ENCODE data around the gene WWTR1.

WWTR1 gene

DNA sequence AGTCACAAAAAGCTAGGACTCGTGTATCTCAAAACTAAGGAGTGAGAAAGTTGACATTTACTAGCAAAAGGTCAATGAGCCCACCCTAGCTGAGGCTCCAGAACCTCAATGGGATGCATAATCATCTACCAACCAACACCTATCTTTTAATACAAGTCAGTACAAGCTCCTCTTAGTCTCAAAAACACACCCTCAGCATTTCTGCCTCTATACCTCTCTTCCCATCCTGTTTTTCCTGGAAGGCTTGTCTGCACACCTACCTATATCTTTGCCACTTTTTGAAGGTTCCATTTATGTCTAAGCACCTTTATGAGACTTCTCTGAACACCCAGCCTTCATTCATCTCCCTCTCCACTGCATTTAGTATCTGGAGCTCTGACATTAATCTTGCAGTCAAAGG is 10.0 kb downstream of the WWTR1 start:
- DNase-seq (ENCODE audit: low spot score): no peak
- in situ Hi-C loops (cut with MboI; ENCODE audit: low pct_unique_long_range_greater_than_20kb, low sequenced_read_pairs, unreplicated experiment): no loop called here
- TF ChIP-seq, protein P1, sequence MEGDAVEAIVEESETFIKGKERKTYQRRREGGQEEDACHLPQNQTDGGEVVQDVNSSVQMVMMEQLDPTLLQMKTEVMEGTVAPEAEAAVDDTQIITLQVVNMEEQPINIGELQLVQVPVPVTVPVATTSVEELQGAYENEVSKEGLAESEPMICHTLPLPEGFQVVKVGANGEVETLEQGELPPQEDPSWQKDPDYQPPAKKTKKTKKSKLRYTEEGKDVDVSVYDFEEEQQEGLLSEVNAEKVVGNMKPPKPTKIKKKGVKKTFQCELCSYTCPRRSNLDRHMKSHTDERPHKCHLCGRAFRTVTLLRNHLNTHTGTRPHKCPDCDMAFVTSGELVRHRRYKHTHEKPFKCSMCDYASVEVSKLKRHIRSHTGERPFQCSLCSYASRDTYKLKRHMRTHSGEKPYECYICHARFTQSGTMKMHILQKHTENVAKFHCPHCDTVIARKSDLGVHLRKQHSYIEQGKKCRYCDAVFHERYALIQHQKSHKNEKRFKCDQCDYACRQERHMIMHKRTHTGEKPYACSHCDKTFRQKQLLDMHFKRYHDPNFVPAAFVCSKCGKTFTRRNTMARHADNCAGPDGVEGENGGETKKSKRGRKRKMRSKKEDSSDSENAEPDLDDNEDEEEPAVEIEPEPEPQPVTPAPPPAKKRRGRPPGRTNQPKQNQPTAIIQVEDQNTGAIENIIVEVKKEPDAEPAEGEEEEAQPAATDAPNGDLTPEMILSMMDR (IDR thresholded peaks at IDR 0.05; ENCODE audit: extremely low read depth, insufficient read depth, missing control alignments): no peak

DNA sequence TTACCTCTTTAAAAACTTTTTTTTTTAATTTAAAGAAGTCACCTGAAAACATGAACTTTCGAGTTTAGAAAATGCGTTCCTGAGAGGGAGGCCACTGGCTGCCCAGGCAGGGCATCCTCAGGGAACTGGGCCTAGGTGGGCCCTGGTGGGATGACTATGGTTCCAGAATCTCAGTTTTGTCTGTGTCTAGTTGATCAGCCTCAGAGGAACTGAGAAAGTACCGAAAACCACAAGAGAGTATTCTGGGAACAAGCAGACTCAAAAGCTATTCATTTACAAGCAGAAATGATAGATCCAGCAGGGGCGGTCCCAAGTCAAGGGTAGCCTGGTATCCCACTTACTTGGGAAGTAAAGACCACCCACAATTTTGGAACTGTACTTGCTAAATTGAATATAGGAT is 10.5 kb downstream of the WWTR1 start:
- TF ChIP-seq, protein P1 (IDR thresholded peaks at IDR 0.05; ENCODE audit: extremely low read depth, insufficient read depth, missing control alignments): no peak
- no peak for DNase-seq (ENCODE audit: low spot score)
- in situ Hi-C loops (cut with MboI; ENCODE audit: low pct_unique_long_range_greater_than_20kb, low sequenced_read_pairs, unreplicated experiment): no loop called here

DNA sequence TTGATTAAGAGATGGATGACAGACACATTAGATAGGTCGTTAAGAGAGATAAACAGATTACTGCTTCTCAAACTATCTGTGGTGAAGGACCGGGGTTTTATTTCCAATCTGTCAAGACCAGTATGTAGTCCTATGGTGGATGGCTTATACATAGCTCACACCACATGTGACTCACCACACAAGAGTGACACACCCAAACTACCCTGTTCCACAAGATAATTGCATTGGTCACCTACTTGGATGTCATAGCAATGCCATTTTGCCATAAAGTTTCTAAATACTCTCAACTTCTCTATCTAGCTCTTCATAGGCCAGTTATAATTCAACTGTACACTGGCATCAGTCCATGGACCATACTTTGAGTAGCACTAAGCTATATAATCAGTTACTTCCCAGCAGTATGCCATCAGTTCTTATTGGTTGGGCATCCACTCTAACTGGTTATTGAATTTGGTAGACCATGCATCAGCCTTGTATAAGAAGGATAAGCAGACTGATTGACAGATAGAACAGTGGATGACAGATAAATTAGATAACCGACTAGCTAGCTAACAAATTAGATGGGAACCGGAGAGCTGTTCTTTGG is 11.6 kb downstream of the WWTR1 start:
- in situ Hi-C loops (cut with MboI; ENCODE audit: low pct_unique_long_range_greater_than_20kb, low sequenced_read_pairs, unreplicated experiment): no loop called here
- no peak for DNase-seq (ENCODE audit: low spot score)
- TF ChIP-seq, protein P1 (IDR thresholded peaks at IDR 0.05; ENCODE audit: extremely low read depth, insufficient read depth, missing control alignments): no peak

DNA sequence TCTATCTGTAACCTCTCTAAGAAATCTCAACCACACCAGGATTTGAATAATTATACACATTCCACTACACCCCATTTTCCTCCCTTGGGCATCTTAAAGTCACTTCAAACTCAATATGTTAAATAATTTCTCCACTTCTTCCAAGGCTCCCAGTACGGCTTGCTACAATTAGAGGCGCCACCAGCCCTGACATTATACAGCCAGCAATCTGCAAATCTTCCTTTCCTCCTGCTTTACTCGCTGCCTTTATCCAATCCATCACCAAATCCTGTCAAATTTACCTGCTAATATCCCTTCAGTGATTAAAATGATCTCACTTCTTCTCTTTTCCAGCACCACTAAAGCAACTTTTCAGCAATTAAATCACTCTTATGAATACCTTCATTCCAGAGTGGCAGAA is 13.9 kb downstream of the WWTR1 start:
- TF ChIP-seq, protein P1 (IDR thresholded peaks at IDR 0.05; ENCODE audit: extremely low read depth, insufficient read depth, missing control alignments): no peak
- in situ Hi-C loops (cut with MboI; ENCODE audit: low pct_unique_long_range_greater_than_20kb, low sequenced_read_pairs, unreplicated experiment): no loop called here

DNA sequence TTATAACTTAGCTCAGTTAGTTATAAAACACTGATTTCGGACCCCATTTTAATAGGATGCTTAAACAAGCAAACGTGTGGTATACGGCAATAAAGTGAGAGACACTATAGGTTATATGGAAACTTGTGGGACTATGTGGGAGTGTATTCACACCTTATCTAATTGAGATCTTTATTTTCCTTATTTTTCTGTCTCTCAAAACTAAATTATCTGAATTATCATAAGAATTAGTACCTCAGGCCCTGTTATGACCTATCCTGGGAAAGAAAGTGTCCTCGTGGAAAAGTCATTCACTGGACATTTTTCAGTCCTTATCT is 14.4 kb downstream of the WWTR1 start:
- DNase-seq (ENCODE audit: low spot score): no peak
- TF ChIP-seq, protein P1 (IDR thresholded peaks at IDR 0.05; ENCODE audit: extremely low read depth, insufficient read depth, missing control alignments): no peak
- in situ Hi-C loops (cut with MboI; ENCODE audit: low pct_unique_long_range_greater_than_20kb, low sequenced_read_pairs, unreplicated experiment): no loop called here

More for the DNA sequence above, 13.9 kb downstream of the WWTR1 start:
- no peak for DNase-seq (ENCODE audit: low spot score)

DNA sequence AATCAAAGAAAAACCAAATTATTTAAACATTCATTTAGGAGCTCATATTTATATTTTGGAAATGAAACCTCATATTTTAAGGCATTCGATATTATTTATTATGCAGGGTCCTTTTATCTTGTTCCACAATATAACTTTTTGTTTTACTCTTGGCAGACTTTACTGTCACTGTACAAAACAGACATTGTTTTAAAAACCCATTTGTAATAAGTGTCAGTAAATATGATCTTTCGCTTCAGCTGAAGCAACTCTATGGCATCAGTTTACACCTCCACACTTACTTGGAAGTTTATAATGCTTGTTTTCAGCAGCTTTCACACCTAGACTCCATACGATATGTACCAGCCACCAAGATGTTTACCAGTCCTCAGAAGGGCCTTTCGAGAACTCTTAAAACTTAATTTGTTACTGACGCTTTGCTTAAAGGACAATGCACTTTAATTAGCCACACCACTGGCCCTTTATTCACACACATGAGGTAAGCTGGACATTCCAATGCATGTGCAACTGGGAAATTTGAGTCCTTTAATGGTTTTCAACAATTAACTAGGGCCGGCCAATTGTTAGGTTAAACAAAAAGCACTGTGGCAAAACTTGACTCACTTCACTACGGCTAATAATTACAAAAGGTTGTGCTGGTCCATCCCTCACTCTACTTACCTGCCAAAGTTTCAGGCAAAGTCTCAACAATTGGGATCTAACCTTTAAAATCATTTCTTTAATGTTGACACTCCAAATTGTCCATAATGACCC is 16.7 kb downstream of the WWTR1 start:
- in situ Hi-C loops (cut with MboI; ENCODE audit: low pct_unique_long_range_greater_than_20kb, low sequenced_read_pairs, unreplicated experiment): no loop called here
- no peak for DNase-seq (ENCODE audit: low spot score)
- TF ChIP-seq, protein P1 (IDR thresholded peaks at IDR 0.05; ENCODE audit: extremely low read depth, insufficient read depth, missing control alignments): no peak

Data from GM13977 (cell line).